ENCODE results near the gene SNX10. TPM values are rescaled to one million over a fixed set of nuclear protein-coding genes. Genes with fewer than 3 reads are reported as not detected.

Gene SNX10
- polyA plus RNA-seq, 1 experiment = not detected

GRCh38 chr7:26291251-26291650 lies 411 bp upstream of the SNX10 start:
- Histone ChIP-seq H3K4me3 (ENCODE audit: low read depth, low read length) (no peak overlapping the region; the same call in 1 of the 2 replicates), H3K27ac (ENCODE audit: low read depth, low read length) (no peak overlapping the region), H3K27me3 (ENCODE audit: control insufficient read depth, insufficient read depth, low read length) (peaks cover 14% of the 10 kb centered on the region), H3K9me3 (ENCODE audit: control insufficient read depth, insufficient read depth, low read length) (no peaks in the 10 kb centered on the region; the same call in 1 of the 2 replicates)
- DNase-seq (ENCODE audit: low read depth, low spot score) = no peak
- TF ChIP-seq CTCF (IDR thresholded peaks at IDR 0.05; ENCODE audit: low read depth, low read length) = no peak
- ChIA-PET CTCF (interaction anchor here (1.2 kb wide), 1 partner anchor 79 kb away, joined by 3 read pairs; no protein-coding TSS in a partner anchor), POLR2A (no interaction called here)

DNA sequence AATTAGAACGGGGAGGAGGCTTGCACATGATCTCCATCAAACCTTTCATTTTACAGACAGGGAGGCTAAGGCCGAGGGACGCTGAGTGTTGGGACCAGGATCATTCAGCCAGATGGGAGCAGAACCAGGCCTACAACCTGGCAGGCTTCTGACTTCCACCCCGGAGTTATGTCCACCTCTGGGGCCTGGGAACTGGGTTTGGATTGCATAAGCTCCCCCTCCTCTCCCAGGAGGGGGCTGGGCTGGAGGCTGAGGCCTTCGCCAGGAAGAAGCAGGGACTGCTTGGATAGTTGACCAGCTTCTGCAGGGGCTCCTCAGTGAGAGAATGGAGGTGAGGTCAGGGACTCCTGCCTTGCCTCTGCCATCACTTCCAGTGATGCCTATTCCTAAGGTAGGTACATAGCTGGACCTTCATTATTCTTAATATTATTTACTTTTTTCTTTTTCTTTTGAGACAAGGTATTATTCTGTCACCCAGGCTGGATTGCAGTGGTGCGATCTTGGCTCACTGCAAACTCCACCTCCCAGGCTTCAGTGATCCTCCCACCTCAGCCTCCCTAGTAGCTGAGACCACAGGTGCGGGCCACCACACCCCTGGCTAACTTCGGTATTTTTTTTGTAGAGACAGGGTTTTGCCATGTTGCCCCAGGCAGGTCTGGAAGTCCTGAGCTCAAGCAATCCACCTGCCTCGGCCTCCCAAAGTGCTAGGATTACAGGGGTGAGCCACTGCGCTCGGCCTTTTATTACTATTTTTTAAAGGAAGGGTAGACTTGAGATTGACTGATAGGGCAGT lies 1.3 kb downstream of the SNX10 start:
- no peak overlapping the region for H3K4me3 ChIP-seq (ENCODE audit: low read depth, low read length)
- POLR2A ChIA-PET = no interaction called here
- CTCF ChIA-PET = no interaction called here
- no peak for TF ChIP-seq CTCF (IDR thresholded peaks at IDR 0.05; ENCODE audit: low read depth, low read length)
- DNase-seq (ENCODE audit: low read depth, low spot score) = no peak
- H3K27ac ChIP-seq (ENCODE audit: low read depth, low read length) = no peak overlapping the region
- H3K27me3 ChIP-seq (ENCODE audit: control insufficient read depth, insufficient read depth, low read length) = peaks cover 9% of the 10 kb centered on the region
- no peaks in the 10 kb centered on the region; the same call in 1 of the 2 replicates for H3K9me3 ChIP-seq (ENCODE audit: control insufficient read depth, insufficient read depth, low read length)

- Histone ChIP-seq H3K4me3 (ENCODE audit: low read depth, low read length) (no peak overlapping the region), H3K27me3 (ENCODE audit: control insufficient read depth, insufficient read depth, low read length) (peaks cover 9% of the 10 kb centered on the region), H3K27ac (ENCODE audit: low read depth, low read length) (no peak overlapping the region), H3K9me3 (ENCODE audit: control insufficient read depth, insufficient read depth, low read length) (no peaks in the 10 kb centered on the region; the same call in 1 of the 2 replicates)
- no peak for TF ChIP-seq CTCF (IDR thresholded peaks at IDR 0.05; ENCODE audit: low read depth, low read length)
- CTCF ChIA-PET = no interaction called here
- no peak for DNase-seq (ENCODE audit: low read depth, low spot score)
- POLR2A ChIA-PET = no interaction called here
These were observed 2.1 kb downstream of the SNX10 start for GRCh38 chr7:26293569-26294308.

DNA sequence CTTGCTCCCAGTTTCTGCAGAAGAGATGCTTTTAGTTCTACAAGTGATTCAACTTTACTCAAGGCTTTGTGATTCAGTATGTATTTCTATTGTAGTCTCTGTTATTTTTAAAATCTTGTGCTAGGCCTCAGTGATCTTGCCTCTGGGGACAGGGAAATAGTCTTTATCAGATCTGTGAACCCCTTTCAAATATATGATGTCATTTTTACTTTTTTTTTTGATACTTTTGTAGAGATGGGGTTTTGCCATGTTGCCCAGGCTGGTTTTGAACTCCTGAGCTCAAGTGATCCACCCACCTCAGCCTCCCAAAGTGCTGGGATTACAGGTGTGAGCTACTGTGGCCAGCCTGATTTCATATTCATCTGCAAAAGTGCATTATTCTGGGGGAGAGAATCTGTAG lies 3.4 kb downstream of the SNX10 start:
- Histone ChIP-seq H3K9me3 (ENCODE audit: control insufficient read depth, insufficient read depth, low read length) (no peaks in the 10 kb centered on the region; the same call in 1 of the 2 replicates), H3K27me3 (ENCODE audit: control insufficient read depth, insufficient read depth, low read length) (peaks cover 9% of the 10 kb centered on the region), H3K27ac (ENCODE audit: low read depth, low read length) (no peak overlapping the region), H3K4me3 (ENCODE audit: low read depth, low read length) (no peak overlapping the region)
- ChIA-PET POLR2A (no interaction called here), CTCF (no interaction called here)
- TF ChIP-seq CTCF (IDR thresholded peaks at IDR 0.05; ENCODE audit: low read depth, low read length) = no peak
- DNase-seq (ENCODE audit: low read depth, low spot score) = no peak

DNA sequence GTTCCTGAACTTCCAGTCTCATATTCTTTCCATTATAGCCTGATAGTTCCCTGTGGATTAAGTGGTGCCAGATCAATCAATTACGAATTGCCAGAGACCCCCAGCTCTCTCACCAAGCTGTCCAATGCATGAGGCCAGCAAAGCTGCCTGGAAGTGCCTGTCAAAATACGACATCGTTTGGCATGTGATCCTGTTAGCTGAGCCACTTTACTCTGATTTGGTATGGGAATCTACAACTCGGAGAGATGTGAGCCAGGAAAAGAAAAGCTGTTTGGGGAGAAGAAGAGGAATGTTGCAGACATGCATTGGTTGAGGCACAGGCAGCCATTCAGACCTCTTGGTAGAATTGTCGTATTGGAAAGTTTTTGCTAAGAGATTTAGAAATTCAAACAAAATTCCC lies 3.9 kb downstream of the SNX10 start:
- ChIA-PET CTCF (no interaction called here), POLR2A (no interaction called here)
- H3K4me3 ChIP-seq (ENCODE audit: low read depth, low read length) = no peak overlapping the region
- DNase-seq (ENCODE audit: low read depth, low spot score) = no peak
- no peak for TF ChIP-seq CTCF (IDR thresholded peaks at IDR 0.05; ENCODE audit: low read depth, low read length)
- H3K9me3 ChIP-seq (ENCODE audit: control insufficient read depth, insufficient read depth, low read length) = no peaks in the 10 kb centered on the region; the same call in 1 of the 2 replicates
- H3K27me3 ChIP-seq (ENCODE audit: control insufficient read depth, insufficient read depth, low read length) = peaks cover 9% of the 10 kb centered on the region
- no peak overlapping the region for H3K27ac ChIP-seq (ENCODE audit: low read depth, low read length)
